Breast epithelium (tissue), 4 donors: ENCODE results near the gene CIZ1. TPM values are rescaled to one million over a fixed set of nuclear protein-coding genes. Genes with fewer than 3 reads are reported as not detected.

Source experiments
- DNase-seq, 2 donors: peaks; one replicate each; pipeline ENCODE4 v3.0.0-alpha.2; 2019; ENCODE audit warnings: low spot score in 2 of 2
- H3K27ac ChIP-seq, 2 donors: fragments of 200-600 bp; sonication (generic) in 1 of 2; one replicate each; pipeline ENCODE4 v1.5.1; 2016 to 2019; ENCODE audit warnings: mild to moderate bottlenecking in 1 of 2
- H3K27me3 ChIP-seq, 2 donors: fragments of 200-600 bp; sonication (generic) in 1 of 2; one replicate each; pipeline versions ENCODE4 v1.5.1 to v1.6.0; 2017 to 2019; ENCODE audit warnings: control low read depth in 1 of 2, mild to moderate bottlenecking in 1 of 2
- H3K36me3 ChIP-seq: fragments of 200-600 bp; one replicate; pipeline ENCODE4 v1.5.1; 2019
- H3K4me1 ChIP-seq, 2 donors: fragments of 200-600 bp; sonication (generic); one replicate each; pipeline ENCODE4 v1.5.1; 2016 to 2019; ENCODE audit warnings: control low read depth in 1 of 2
- H3K4me3 ChIP-seq, 3 donors: fragments of 200-600 bp; sonication (generic); 1 replicate in 2 of 3; 2 replicates in 1 of 3; pipeline ENCODE4 v1.5.1; 2016 to 2019; ENCODE audit warnings: mild to moderate bottlenecking in 3 of 3, moderate library complexity in 2 of 3
- H3K9me3 ChIP-seq, 2 donors: fragments of 200-600 bp; sonication (generic) in 1 of 2; one replicate each; pipeline ENCODE4 v1.5.1; 2016 to 2019; ENCODE audit warnings: control low read depth in 1 of 2
- CTCF ChIP-seq, 3 donors: fragments of 450-650 bp; IDR thresholded peaks; one replicate each; pipeline ENCODE4 v1.5.1; 2016 to 2017; ENCODE audit warnings: antibody characterized with exemption in 3 of 3, mild to moderate bottlenecking in 3 of 3, moderate library complexity in 3 of 3
- POLR2A ChIP-seq: fragments of 450-650 bp; IDR thresholded peaks from one replicate; pipeline ENCODE4 v1.6.1; 2016; ENCODE audit warnings: antibody characterized with exemption, mild to moderate bottlenecking, moderate library complexity
- POLR2AphosphoS5 ChIP-seq, 3 donors: sonication (generic); formaldehyde crosslinking; IDR thresholded peaks; one replicate each; pipeline ENCODE4 v1.6.1; 2017; ENCODE audit warnings: antibody characterized with exemption in 3 of 3
- intact Hi-C: fragments of 100-400 bp; cut with DNase I; formaldehyde crosslinking; loops from one replicate; pipeline ENCODE4 v1.15.1; 2023; ENCODE audit warnings: low total_unique reads
- total RNA-seq, 3 donors: library from RNA; depleted of rRNA; stranded (reverse); fragments of >200 nt; gene quantifications; one replicate each; pipeline ENCODE4 v1.1.0, GENCODE V29; 2016

Gene CIZ1
- total RNA-seq, 3 donors from 2014 or later, result 54.1 to 71.8 (median 58.4) TPM

GRCh38 chr9:128211186-128211980 is 20.0 kb upstream of the CIZ1 start:
- no peak overlapping the region for H3K4me3 ChIP-seq
- no peak for DNase-seq
- intact Hi-C loops, result no loop called here
- H3K27ac ChIP-seq, result no peak overlapping the region
- TF ChIP-seq POLR2AphosphoS5 (IDR thresholded peaks at IDR 0.05) (no peak), POLR2A (no peak), CTCF (IDR thresholded peaks at IDR 0.05) (no peak)
- H3K27me3 ChIP-seq, result no peaks in the 10 kb centered on the region
- no peaks in the 10 kb centered on the region for H3K36me3 ChIP-seq
- H3K4me1 ChIP-seq, result no peaks in the 10 kb centered on the region
- H3K9me3 ChIP-seq, result no peaks in the 10 kb centered on the region

GRCh38 chr9:128208946-128209669 is 17.7 kb upstream of the CIZ1 start:
- no peaks in the 10 kb centered on the region for H3K4me1 ChIP-seq
- DNase-seq, result no peak
- intact Hi-C loops, result no loop called here
- H3K9me3 ChIP-seq, result no peaks in the 10 kb centered on the region
- H3K36me3 ChIP-seq, result no peaks in the 10 kb centered on the region
- H3K27me3 ChIP-seq, result no peaks in the 10 kb centered on the region
- no peak for TF ChIP-seq POLR2AphosphoS5 (IDR thresholded peaks at IDR 0.05)
- TF ChIP-seq CTCF (IDR thresholded peaks at IDR 0.05), result no peak
- no peak for TF ChIP-seq POLR2A
- H3K27ac ChIP-seq, result peak overlapping the region in 1 of 2 donors; percentile 41
- H3K4me3 ChIP-seq, result no peak overlapping the region

- no peak overlapping the region for H3K27ac ChIP-seq
- intact Hi-C loops, result no loop called here
- TF ChIP-seq POLR2A, result no peak
- no peak for TF ChIP-seq POLR2AphosphoS5 (IDR thresholded peaks at IDR 0.05)
- no peak for TF ChIP-seq CTCF (IDR thresholded peaks at IDR 0.05)
- no peaks in the 10 kb centered on the region for H3K4me1 ChIP-seq
- no peaks in the 10 kb centered on the region for H3K36me3 ChIP-seq
- H3K27me3 ChIP-seq, result no peaks in the 10 kb centered on the region
- H3K4me3 ChIP-seq, result no peak overlapping the region
- no peaks in the 10 kb centered on the region for H3K9me3 ChIP-seq
- no peak for DNase-seq
Measured at GRCh38 chr9:128208386-128208785, 17.0 kb upstream of the CIZ1 start.

GRCh38 chr9:128206916-128207910 is 15.8 kb upstream of the CIZ1 start:
- intact Hi-C loops, result no loop called here
- H3K4me1 ChIP-seq, result no peaks in the 10 kb centered on the region
- TF ChIP-seq CTCF (IDR thresholded peaks at IDR 0.05) (no peak), POLR2A (no peak), POLR2AphosphoS5 (IDR thresholded peaks at IDR 0.05) (no peak)
- no peaks in the 10 kb centered on the region for H3K27me3 ChIP-seq
- no peak for DNase-seq
- H3K27ac ChIP-seq, result peak overlapping the region in 1 of 2 donors; percentile 40
- H3K9me3 ChIP-seq, result no peaks in the 10 kb centered on the region
- H3K4me3 ChIP-seq, result no peak overlapping the region
- no peaks in the 10 kb centered on the region for H3K36me3 ChIP-seq
